Left ventricle myocardium superior (tissue), 1 donor: ENCODE results near the gene LIME1. TPM values are rescaled to one million over a fixed set of nuclear protein-coding genes. Genes with fewer than 3 reads are reported as not detected.

Experiments
- ATAC-seq: fragments of 200-7000 bp; cut with Tn5 transposase; one replicate; pipeline ENCODE4 v1.9.1; 2020; ENCODE audit warnings: mild to moderate bottlenecking, moderate library complexity
- DNase-seq: peaks from one replicate; pipeline ENCODE4 v3.0.0-alpha.2; 2020
- intact Hi-C: fragments of 100-400 bp; cut with micrococcal nuclease; formaldehyde crosslinking; loops from one replicate; pipeline ENCODE4 v1.11.0; 2022
- total RNA-seq: library from RNA; stranded (reverse); fragmentation: NEBNext Ultra II Directional; extraction: Animal tissue kit (Norgen Biotek cat#: 25700); gene quantifications from one replicate; pipeline ENCODE4 v1.2.1, GENCODE V29; 2021
- donor health status: DM: no; HTN: yes; CAD: no; lungs with severe emphysema.

The LIME1 gene
- total RNA-seq, 1 donor from 2014 or later = 2.7 TPM

- intact Hi-C loops = no loop called here
- peak; percentile 19 for ATAC-seq
- no peak for DNase-seq
Measured at GRCh38 chr20:63696306-63696627, 40.2 kb upstream of the LIME1 start.

GRCh38 chr20:63696628-63697356 is 39.7 kb upstream of the LIME1 start, which contains the start of gene TNFRSF6B:
Gene TNFRSF6B (plus strand): TSS chr20:63696652. CDS start chr20:63696768, 116 bp downstream.
- ATAC-seq (peak; percentile 10), DNase-seq (peak; percentile 53)
- intact Hi-C loops = no loop called here

- intact Hi-C loops = no loop called here
- DNase-seq (peak; percentile 29), ATAC-seq (no peak)
Measured at GRCh38 chr20:63697357-63697867, 39.1 kb upstream of the LIME1 start.

GRCh38 chr20:63697868-63698545 is 38.5 kb upstream of the LIME1 start:
- intact Hi-C loops = no loop called here
- DNase-seq = peak; percentile 29

GRCh38 chr20:63698739-63699465 is 37.6 kb upstream of the LIME1 start:
- intact Hi-C loops = no loop called here
- ATAC-seq (peak; percentile 3), DNase-seq (peak; percentile 60)

More at GRCh38 chr20:63697868-63698545, 38.5 kb upstream of the LIME1 start:
- ATAC-seq = no peak

- ATAC-seq = no peak
- intact Hi-C loops = no loop called here
- peak; percentile 34 for DNase-seq
Measured at GRCh38 chr20:63699466-63700198, 36.8 kb upstream of the LIME1 start.

GRCh38 chr20:63700199-63701050 is 36.0 kb upstream of the LIME1 start:
- intact Hi-C loops = no loop called here
- ATAC-seq (no peak), DNase-seq (no peak)

- DNase-seq (peak; percentile 10), ATAC-seq (no peak)
- intact Hi-C loops = no loop called here
Measured at GRCh38 chr20:63701051-63701328, 35.5 kb upstream of the LIME1 start.

- peak; percentile 29 for DNase-seq
- intact Hi-C loops = no loop called here
- ATAC-seq = no peak
Measured at GRCh38 chr20:63701329-63702035, 35.0 kb upstream of the LIME1 start.

GRCh38 chr20:63702036-63702665 is 34.3 kb upstream of the LIME1 start:
- intact Hi-C loops = no loop called here
- ATAC-seq = no peak
- DNase-seq = peak; percentile 6

- intact Hi-C loops = no loop called here
- DNase-seq = peak; percentile 20
- no peak for ATAC-seq
Measured at GRCh38 chr20:63702751-63703470, 33.6 kb upstream of the LIME1 start.

GRCh38 chr20:63703471-63703975 is 32.9 kb upstream of the LIME1 start:
- intact Hi-C loops = no loop called here
- ATAC-seq (no peak), DNase-seq (peak; percentile 22)

- DNase-seq = peak; percentile 18
- intact Hi-C loops = no loop called here
- no peak for ATAC-seq
Measured at GRCh38 chr20:63703976-63704748, 32.3 kb upstream of the LIME1 start.

GRCh38 chr20:63704749-63705117 is 31.7 kb upstream of the LIME1 start:
- intact Hi-C loops = no loop called here
- ATAC-seq = no peak
- DNase-seq = peak; percentile 20

- ATAC-seq = no peak
- peak; percentile 18 for DNase-seq
- intact Hi-C loops = no loop called here
Measured at GRCh38 chr20:63705232-63706026, 31.0 kb upstream of the LIME1 start.
